HUES48 (cell line): Measurements from ENCODE around the gene MDH1B.

ENCODE experiments used
- H3K27ac ChIP-seq: one replicate; pipeline ENCODE4 v1.7.0; 2013; ENCODE audit warnings: low read depth, low read length, inconsistent platforms
- H3K27me3 ChIP-seq: 2 replicates; pipeline ENCODE4 v1.6.1; 2013; ENCODE audit warnings: mild to moderate bottlenecking, low read length; ENCODE audit not compliant: control insufficient read depth, insufficient read depth
- H3K36me3 ChIP-seq: 2 replicates; pipeline ENCODE4 v1.6.1; 2013; ENCODE audit warnings: low read length; ENCODE audit not compliant: control insufficient read depth, insufficient read depth
- H3K4me1 ChIP-seq: 2 replicates; pipeline ENCODE4 v1.6.1; 2013; ENCODE audit warnings: mild to moderate bottlenecking, low read length; ENCODE audit not compliant: control insufficient read depth, insufficient read depth
- H3K4me3 ChIP-seq: 2 replicates; pipeline ENCODE4 v1.5.1; 2013; ENCODE audit warnings: mild to moderate bottlenecking, low read depth, low read length
- H3K9ac ChIP-seq: 2 replicates; pipeline ENCODE4 v1.6.1; 2013; ENCODE audit warnings: mild to moderate bottlenecking, low read depth, low read length, moderate library complexity
- H3K9me3 ChIP-seq: 2 replicates; pipeline ENCODE4 v1.6.1; 2013; ENCODE audit warnings: low read length; ENCODE audit not compliant: control insufficient read depth, insufficient read depth

The MDH1B gene

DNA sequence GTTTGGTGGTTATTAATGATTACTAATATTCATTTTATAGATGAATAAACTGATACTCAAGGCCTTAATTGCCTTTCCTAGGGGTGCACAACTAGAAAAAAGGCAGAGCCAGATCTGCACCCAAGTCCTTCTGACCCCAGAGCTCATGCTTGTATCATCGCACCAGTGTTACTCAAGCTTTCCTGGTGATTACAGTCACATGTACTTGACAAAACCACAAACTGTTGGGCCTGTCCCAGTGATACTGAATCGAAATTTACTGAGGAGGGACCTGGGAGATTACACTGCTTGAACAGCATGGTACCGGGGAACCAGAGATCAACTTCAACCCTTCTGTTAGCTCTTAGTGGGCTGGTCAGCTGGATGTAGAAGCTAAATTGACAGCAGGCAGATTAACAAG, 34.0 kb upstream of the MDH1B start:
- H3K9me3 ChIP-seq: no peaks in the 10 kb centered on the region
- no peak overlapping the region for H3K9ac ChIP-seq
- H3K36me3 ChIP-seq: peaks cover 4% of the 10 kb centered on the region; the same call in 1 of the 2 replicates
- H3K27ac ChIP-seq: no peak overlapping the region
- peaks cover 40% of the 10 kb centered on the region for H3K4me1 ChIP-seq
- H3K27me3 ChIP-seq: no peaks in the 10 kb centered on the region
- H3K4me3 ChIP-seq: no peak overlapping the region

- Histone ChIP-seq H3K9ac (no peak overlapping the region), H3K4me3 (no peak overlapping the region), H3K4me1 (peaks cover 30% of the 10 kb centered on the region), H3K36me3 (peaks cover 15% of the 10 kb centered on the region), H3K9me3 (no peaks in the 10 kb centered on the region), H3K27me3 (no peaks in the 10 kb centered on the region), H3K27ac (no peak overlapping the region)
Measured at GRCh38 chr2:206798000-206798399, 32.9 kb upstream of the MDH1B start.

DNA sequence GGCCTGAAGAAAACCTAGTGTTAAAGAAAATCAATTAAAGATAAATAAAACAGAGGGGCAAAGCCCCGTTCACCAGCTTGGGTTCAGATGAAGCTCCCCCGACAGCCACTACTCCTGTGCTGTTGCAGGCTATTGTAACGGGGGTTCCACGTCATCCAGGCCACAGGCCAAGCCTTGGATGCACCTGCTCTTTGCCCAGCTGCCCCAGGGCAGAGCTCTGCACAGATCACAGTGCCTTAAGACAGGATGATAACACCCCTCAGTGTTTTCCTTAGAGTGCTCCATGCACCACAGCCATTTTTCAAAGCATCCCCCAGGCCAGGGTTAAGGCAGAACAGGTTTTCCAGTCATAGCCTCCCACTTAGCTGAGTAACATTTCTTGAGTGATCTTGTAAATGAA, 32.2 kb upstream of the MDH1B start:
- Histone ChIP-seq H3K36me3 (peaks cover 19% of the 10 kb centered on the region), H3K27ac (no peak overlapping the region), H3K4me1 (peaks cover 24% of the 10 kb centered on the region), H3K9ac (no peak overlapping the region), H3K4me3 (no peak overlapping the region), H3K27me3 (no peaks in the 10 kb centered on the region), H3K9me3 (no peaks in the 10 kb centered on the region)

GRCh38 chr2:206792645-206793044, 27.5 kb upstream of the MDH1B start:
- Histone ChIP-seq H3K27ac (no peak overlapping the region), H3K4me1 (no peaks in the 10 kb centered on the region), H3K27me3 (no peaks in the 10 kb centered on the region), H3K9me3 (no peaks in the 10 kb centered on the region), H3K36me3 (peaks cover 65% of the 10 kb centered on the region), H3K4me3 (no peak overlapping the region), H3K9ac (no peak overlapping the region)

- Histone ChIP-seq H3K9me3 (no peaks in the 10 kb centered on the region), H3K36me3 (peaks cover 83% of the 10 kb centered on the region), H3K4me1 (no peaks in the 10 kb centered on the region), H3K27me3 (no peaks in the 10 kb centered on the region), H3K27ac (no peak overlapping the region), H3K9ac (no peak overlapping the region), H3K4me3 (no peak overlapping the region)
Measured at GRCh38 chr2:206790311-206790935, 25.3 kb upstream of the MDH1B start.

- H3K27me3 ChIP-seq: no peaks in the 10 kb centered on the region
- H3K4me3 ChIP-seq: no peak overlapping the region
- no peaks in the 10 kb centered on the region for H3K4me1 ChIP-seq
- no peak overlapping the region for H3K27ac ChIP-seq
- H3K9me3 ChIP-seq: no peaks in the 10 kb centered on the region
- peaks cover 77% of the 10 kb centered on the region for H3K36me3 ChIP-seq
- H3K9ac ChIP-seq: no peak overlapping the region
Measured at GRCh38 chr2:206784559-206785353, 19.6 kb upstream of the MDH1B start.

DNA sequence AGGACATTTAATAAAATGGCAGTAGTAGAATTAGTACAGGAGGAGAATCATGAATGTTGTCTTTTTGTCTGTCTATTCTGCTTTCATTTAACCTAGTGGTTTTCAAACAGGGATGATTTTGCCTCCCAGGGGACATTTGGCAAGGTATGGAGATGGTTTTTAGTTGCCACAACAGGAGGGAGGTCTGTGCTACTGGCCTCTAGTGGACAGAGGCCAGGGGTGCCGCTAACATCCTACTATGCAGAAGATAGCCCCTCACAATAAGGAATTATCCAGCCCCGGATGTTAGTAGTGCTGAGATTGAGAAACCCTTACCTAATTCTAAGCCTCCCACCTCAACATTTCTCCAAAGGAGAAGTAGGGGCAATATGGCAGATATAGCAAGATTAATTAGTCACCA, 18.6 kb upstream of the MDH1B start:
- H3K27me3 ChIP-seq: no peaks in the 10 kb centered on the region
- no peak overlapping the region for H3K27ac ChIP-seq
- no peak overlapping the region for H3K4me3 ChIP-seq
- no peaks in the 10 kb centered on the region for H3K9me3 ChIP-seq
- no peak overlapping the region for H3K9ac ChIP-seq
- peaks cover 77% of the 10 kb centered on the region for H3K36me3 ChIP-seq
- no peaks in the 10 kb centered on the region for H3K4me1 ChIP-seq

GRCh38 chr2:206780671-206781070, 15.5 kb upstream of the MDH1B start:
- H3K9ac ChIP-seq: no peak overlapping the region
- H3K36me3 ChIP-seq: peaks cover 67% of the 10 kb centered on the region
- no peak overlapping the region for H3K4me3 ChIP-seq

GRCh38 chr2:206776432-206776831, 11.3 kb upstream of the MDH1B start:
- no peaks in the 10 kb centered on the region for H3K4me1 ChIP-seq
- no peak overlapping the region for H3K4me3 ChIP-seq
- peaks cover 73% of the 10 kb centered on the region for H3K36me3 ChIP-seq
- no peaks in the 10 kb centered on the region for H3K27me3 ChIP-seq
- H3K9me3 ChIP-seq: no peaks in the 10 kb centered on the region
- H3K9ac ChIP-seq: no peak overlapping the region
- no peak overlapping the region for H3K27ac ChIP-seq

More at GRCh38 chr2:206780671-206781070, 15.5 kb upstream of the MDH1B start:
- Histone ChIP-seq H3K27ac (no peak overlapping the region), H3K4me1 (no peaks in the 10 kb centered on the region), H3K27me3 (no peaks in the 10 kb centered on the region), H3K9me3 (no peaks in the 10 kb centered on the region)

DNA sequence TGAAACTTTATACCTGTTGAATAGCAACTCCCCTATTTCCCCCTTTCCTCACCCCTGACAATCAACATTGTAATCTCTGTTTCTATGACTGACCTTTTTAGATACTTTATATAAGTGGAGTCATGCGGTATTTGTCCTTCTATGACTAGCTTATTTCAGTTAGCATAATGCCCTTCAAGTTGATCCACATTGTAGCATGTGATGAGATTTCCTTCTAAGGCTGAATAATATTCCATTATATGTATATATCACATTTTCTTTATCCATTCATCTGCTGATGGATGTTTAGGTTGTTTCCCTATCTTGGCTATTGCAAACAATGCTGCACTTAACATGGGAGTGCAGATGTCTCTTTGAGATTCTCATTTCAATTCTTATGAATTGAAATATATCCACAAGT, 9.7 kb upstream of the MDH1B start:
- no peak overlapping the region for H3K27ac ChIP-seq
- H3K4me3 ChIP-seq: no peak overlapping the region
- H3K9ac ChIP-seq: no peak overlapping the region
- peaks cover 85% of the 10 kb centered on the region for H3K36me3 ChIP-seq
- no peaks in the 10 kb centered on the region for H3K27me3 ChIP-seq
- no peaks in the 10 kb centered on the region for H3K9me3 ChIP-seq
- no peaks in the 10 kb centered on the region for H3K4me1 ChIP-seq
